Activated T-cell treated with anti-CD3 and anti-CD28 coated beads, Interleukin-2, amount 50 U/mL, for 4 hours (primary cell): ENCODE data around the gene LSR. TPM values are rescaled to one million over a fixed set of nuclear protein-coding genes. Genes with fewer than 3 reads are reported as not detected.

Source experiments
- ATAC-seq, 2 donors: fragments of 200-7000 bp; cut with Tn5 transposase; one replicate each; pipeline ENCODE4 v1.10.0; 2021
- DNase-seq: peaks from one replicate; pipeline ENCODE4 v3.0.0-alpha.2; 2020
- H3K27me3 Mint-ChIP-seq: one replicate; pipeline ENCODE4 v1.8.0; 2021; ENCODE audit warnings: low read depth, mixed read lengths
- H3K36me3 Mint-ChIP-seq: one replicate; pipeline ENCODE4 v1.8.0; 2022; ENCODE audit warnings: mixed read lengths; ENCODE audit not compliant: insufficient read depth
- H3K4me1 Mint-ChIP-seq: one replicate; pipeline ENCODE4 v1.8.0; 2021; ENCODE audit warnings: low read depth, mixed read lengths
- H3K4me3 Mint-ChIP-seq: one replicate; pipeline ENCODE4 v1.8.0; 2021; ENCODE audit warnings: mild to moderate bottlenecking, moderate library complexity, mixed read lengths
- H3K9me3 Mint-ChIP-seq: one replicate; pipeline ENCODE4 v1.8.0; 2021; ENCODE audit warnings: mixed read lengths
- total RNA-seq, 3 donors: library from RNA; stranded (reverse); gene quantifications; one replicate each; pipeline ENCODE4 v1.2.1, GENCODE V29; 2021

Gene LSR
- total RNA-seq, 3 donors from 2014 or later: 14.0 to 18.7 (median 17.1) TPM

GRCh38 chr19:35310811-35311465 lies 62.1 kb downstream of the LSR start:
- H3K4me3 Mint-ChIP-seq: no peak overlapping the region
- H3K4me1 Mint-ChIP-seq: no peaks in the 10 kb centered on the region
- ATAC-seq (no peak), DNase-seq (no peak)
- H3K36me3 Mint-ChIP-seq: no peaks in the 10 kb centered on the region
- no peaks in the 10 kb centered on the region for H3K9me3 Mint-ChIP-seq
- peaks cover 5% of the 10 kb centered on the region for H3K27me3 Mint-ChIP-seq

GRCh38 chr19:35311901-35312665 lies 63.3 kb downstream of the LSR start:
- Mint-ChIP-seq H3K36me3 (no peaks in the 10 kb centered on the region), H3K4me1 (no peaks in the 10 kb centered on the region), H3K9me3 (no peaks in the 10 kb centered on the region), H3K4me3 (no peak overlapping the region), H3K27me3 (peaks cover 5% of the 10 kb centered on the region)
- DNase-seq (no peak), ATAC-seq (no peak)

GRCh38 chr19:35313587-35313986 lies 64.8 kb downstream of the LSR start:
- no peak overlapping the region for H3K4me3 Mint-ChIP-seq
- no peaks in the 10 kb centered on the region for H3K9me3 Mint-ChIP-seq
- H3K36me3 Mint-ChIP-seq: no peaks in the 10 kb centered on the region
- peaks cover 5% of the 10 kb centered on the region for H3K27me3 Mint-ChIP-seq
- ATAC-seq: no peak
- peaks cover 4% of the 10 kb centered on the region for H3K4me1 Mint-ChIP-seq
- DNase-seq: no peak

GRCh38 chr19:35314031-35314430 lies 65.2 kb downstream of the LSR start:
- Mint-ChIP-seq H3K9me3 (no peaks in the 10 kb centered on the region), H3K4me3 (no peak overlapping the region), H3K4me1 (peaks cover 8% of the 10 kb centered on the region), H3K36me3 (no peaks in the 10 kb centered on the region), H3K27me3 (peaks cover 6% of the 10 kb centered on the region)
- no peak for ATAC-seq
- no peak for DNase-seq

- H3K27me3 Mint-ChIP-seq: peaks cover 3% of the 10 kb centered on the region
- ATAC-seq (no peak), DNase-seq (no peak)
- no peaks in the 10 kb centered on the region for H3K36me3 Mint-ChIP-seq
- H3K4me1 Mint-ChIP-seq: peaks cover 9% of the 10 kb centered on the region
- no peaks in the 10 kb centered on the region for H3K9me3 Mint-ChIP-seq
- H3K4me3 Mint-ChIP-seq: no peak overlapping the region
Measured at GRCh38 chr19:35314858-35315470, 66.2 kb downstream of the LSR start.

GRCh38 chr19:35315883-35316282 lies 67.1 kb downstream of the LSR start:
- H3K4me1 Mint-ChIP-seq: peaks cover 9% of the 10 kb centered on the region
- DNase-seq (no peak), ATAC-seq (no peak)
- H3K36me3 Mint-ChIP-seq: no peaks in the 10 kb centered on the region
- H3K4me3 Mint-ChIP-seq: no peak overlapping the region
- no peaks in the 10 kb centered on the region for H3K9me3 Mint-ChIP-seq
- peaks cover 5% of the 10 kb centered on the region for H3K27me3 Mint-ChIP-seq

GRCh38 chr19:35316560-35316959 lies 67.8 kb downstream of the LSR start:
- DNase-seq: no peak
- Mint-ChIP-seq H3K9me3 (no peaks in the 10 kb centered on the region), H3K4me3 (no peak overlapping the region), H3K27me3 (peaks cover 5% of the 10 kb centered on the region), H3K36me3 (no peaks in the 10 kb centered on the region), H3K4me1 (peaks cover 9% of the 10 kb centered on the region)
- no peak for ATAC-seq

Other genes with a start within 250 kb of the LSR start
- 100 to 1,000 TPM; 162 to 192 (median 170) TPM for gene GRAMD1A, start 248.7 kb upstream of the LSR start, total RNA-seq
- gene SCN1B, start 218.5 kb upstream of the LSR start, total RNA-seq: 1 to 10 TPM; 1.1 to 2.3 (median 1.2) TPM
- under 1 TPM in 2 of 3 donors, not detected in 1; 0.26 to 0.38 TPM for gene HPN, start 207.3 kb upstream of the LSR start, total RNA-seq
- gene FXYD3, start 133.2 kb upstream of the LSR start, total RNA-seq: under 1 TPM; 0.23 to 0.63 (median 0.41) TPM
- gene LGI4, start 113.9 kb upstream of the LSR start, total RNA-seq: under 1 TPM in 1 of 3 donors, not detected in 2; 0.14 TPM
- 1 to 10 TPM in 2 of 3 donors, under 1 TPM in 1; 0.95 to 1.6 (median 1.4) TPM for gene FXYD1, start 110.2 kb upstream of the LSR start, total RNA-seq
- under 1 TPM in 1 of 3 donors, not detected in 2; 0.48 TPM for gene FXYD7, start 105.7 kb upstream of the LSR start, total RNA-seq
- 100 to 1,000 TPM; 363 to 466 (median 421) TPM for gene FXYD5, start 94.3 kb upstream of the LSR start, total RNA-seq
- not detected for gene FAM187B, start 20.3 kb upstream of the LSR start, total RNA-seq
- 100 to 1,000 TPM; 130 to 145 (median 144) TPM for gene USF2, start 20.0 kb downstream of the LSR start, total RNA-seq
- under 1 TPM; 0.58 to 0.81 (median 0.60) TPM for gene HAMP, start 33.5 kb downstream of the LSR start, total RNA-seq
- under 1 TPM in 1 of 3 donors, not detected in 2; 0.29 TPM for gene MAG, start 43.2 kb downstream of the LSR start, total RNA-seq
- 1 to 10 TPM; 1.3 to 5.2 (median 1.4) TPM for gene CD22, start 80.2 kb downstream of the LSR start, total RNA-seq
- not detected for gene FFAR1, start 98.9 kb downstream of the LSR start, total RNA-seq
- under 1 TPM; 0.30 to 0.91 (median 0.61) TPM for gene FFAR3, start 109.5 kb downstream of the LSR start, total RNA-seq
- under 1 TPM in 2 of 3 donors, not detected in 1; 0.21 to 0.25 TPM for gene GPR42, start 122.1 kb downstream of the LSR start, total RNA-seq
- not detected for gene FFAR2, start 199.3 kb downstream of the LSR start, total RNA-seq
- not detected for gene KRTDAP, start 241.5 kb downstream of the LSR start, total RNA-seq